Activated naive CD8-positive, alpha-beta T cell treated with anti-CD3 and anti-CD28 coated beads, Interleukin-2, amount 50 U/mL, for 16 hours (primary cell): ENCODE results near the gene KIZ.

Source experiments
- DNase-seq: peaks from one replicate; pipeline ENCODE4 v3.0.0-alpha.2; 2020; ENCODE audit warnings: low read depth, low spot score

KIZ gene

DNA sequence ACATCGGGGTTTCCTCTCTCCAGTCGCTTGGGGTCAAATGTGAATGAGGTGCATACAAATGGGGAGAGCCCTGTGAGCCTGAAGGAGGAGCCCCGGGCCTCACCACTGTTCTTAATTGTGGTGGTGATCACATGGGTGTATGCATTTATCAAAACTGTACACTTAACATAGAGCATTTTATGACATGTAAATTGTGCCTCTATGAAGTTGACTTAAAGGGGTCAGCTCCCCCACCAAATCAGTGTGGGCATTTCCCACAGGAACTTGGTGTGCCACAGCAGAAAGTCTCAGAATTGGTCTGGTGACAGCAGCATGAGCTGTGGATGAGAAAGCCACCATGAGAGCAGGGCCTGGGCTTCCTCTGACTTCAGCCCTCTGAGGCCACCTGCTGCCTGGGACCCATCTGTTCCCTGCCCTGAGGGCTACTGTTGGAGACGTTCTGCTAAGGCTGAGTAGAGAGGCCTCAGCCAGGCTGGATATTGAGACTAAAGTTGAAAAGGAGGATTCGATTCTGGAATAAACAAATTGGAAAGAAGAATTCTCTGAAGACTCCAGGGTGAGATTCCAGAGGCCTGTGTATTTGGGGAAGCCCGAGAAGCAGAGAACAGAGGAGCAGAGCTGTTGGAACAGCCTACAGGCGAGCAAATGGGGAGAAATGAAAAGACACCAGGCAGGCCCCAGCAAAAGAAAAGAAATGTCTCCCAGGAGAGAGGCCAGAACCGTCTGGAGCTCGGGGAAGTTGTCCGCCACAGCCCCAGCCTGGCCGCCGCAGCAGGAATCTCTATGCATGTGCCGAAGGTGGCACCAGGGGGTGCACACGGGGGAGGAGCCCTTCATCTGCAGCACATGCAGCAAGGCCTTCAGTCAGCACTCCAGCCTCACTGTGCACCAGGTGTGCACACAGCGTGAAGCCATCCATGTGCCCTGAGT lies 139.6 kb downstream of the KIZ start:
- DNase-seq, result no peak

DNA sequence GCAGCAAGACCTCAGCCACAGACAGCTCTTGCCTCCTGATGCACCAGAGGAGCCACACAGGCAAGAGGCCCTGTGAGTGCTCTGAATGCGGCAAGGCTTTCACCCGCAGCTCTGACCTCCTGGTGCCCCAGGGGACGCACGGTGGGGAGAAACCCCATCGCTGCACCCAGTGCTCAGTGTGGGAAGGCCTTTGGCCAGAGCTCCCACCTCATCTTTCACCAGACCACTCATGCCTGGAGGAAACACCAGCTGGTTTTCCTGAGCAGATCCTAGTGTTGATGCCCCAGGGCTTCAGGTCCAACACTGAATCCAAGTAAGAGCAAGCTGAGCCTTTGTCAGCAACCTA lies 140.3 kb downstream of the KIZ start:
- DNase-seq, result no peak

DNA sequence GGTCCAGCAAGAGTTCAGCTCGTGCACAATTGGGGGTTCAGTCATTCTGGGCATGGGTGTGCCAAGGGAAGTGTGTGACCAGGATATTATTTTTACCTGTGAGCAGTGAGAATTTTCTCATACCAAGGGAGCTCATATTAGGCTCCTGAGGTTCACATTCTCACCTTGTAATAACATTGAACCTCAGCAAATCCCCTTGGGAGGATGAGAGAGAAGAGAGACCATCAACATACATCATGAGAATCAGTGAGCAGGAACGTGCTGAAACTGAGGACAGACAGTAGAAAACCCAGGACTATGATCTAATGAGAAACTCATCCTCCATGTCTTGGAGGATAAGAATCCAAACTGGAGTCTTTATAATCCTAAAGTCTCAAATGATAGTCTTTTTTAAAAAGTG lies 143.9 kb downstream of the KIZ start:
- no peak for DNase-seq

DNA sequence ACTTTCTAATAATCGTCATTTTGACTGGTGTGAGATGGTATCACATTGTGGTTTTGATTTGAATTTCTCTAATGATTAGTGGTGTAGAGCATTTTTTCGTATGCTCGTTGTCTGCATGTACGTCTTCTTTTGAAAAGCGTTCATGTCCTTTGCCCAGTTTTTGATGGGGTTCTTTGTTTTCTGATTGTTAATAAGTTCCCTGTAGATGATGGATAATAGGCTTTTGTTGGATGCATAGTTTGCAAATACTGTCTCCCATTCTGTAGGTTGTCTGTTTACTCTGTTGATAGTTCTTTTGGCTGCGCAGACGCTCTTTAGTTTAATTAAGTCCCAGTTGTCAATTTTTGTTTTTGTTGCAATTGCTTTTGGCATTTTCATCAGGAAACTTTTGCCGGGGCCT lies 144.9 kb downstream of the KIZ start:
- no peak for DNase-seq

DNA sequence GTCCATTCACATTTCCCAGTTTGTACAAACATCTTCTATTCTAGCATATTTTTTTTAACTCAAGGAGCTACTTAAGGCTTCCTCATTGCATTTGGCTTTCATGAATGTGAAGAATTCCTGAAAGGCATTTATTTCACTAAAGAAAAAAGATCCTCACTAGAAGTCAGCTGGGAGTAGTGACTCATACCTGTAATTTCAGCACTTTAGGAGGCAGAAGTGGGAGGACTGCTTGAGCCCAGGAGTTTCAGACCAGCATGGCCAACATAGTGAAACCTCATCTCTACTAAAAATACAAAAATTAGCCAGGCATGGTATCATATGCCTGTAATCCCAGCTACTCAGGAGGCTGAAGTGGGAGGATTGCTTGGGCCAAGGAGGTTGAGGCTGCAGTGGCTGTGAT lies 146.4 kb downstream of the KIZ start:
- no peak for DNase-seq

DNA sequence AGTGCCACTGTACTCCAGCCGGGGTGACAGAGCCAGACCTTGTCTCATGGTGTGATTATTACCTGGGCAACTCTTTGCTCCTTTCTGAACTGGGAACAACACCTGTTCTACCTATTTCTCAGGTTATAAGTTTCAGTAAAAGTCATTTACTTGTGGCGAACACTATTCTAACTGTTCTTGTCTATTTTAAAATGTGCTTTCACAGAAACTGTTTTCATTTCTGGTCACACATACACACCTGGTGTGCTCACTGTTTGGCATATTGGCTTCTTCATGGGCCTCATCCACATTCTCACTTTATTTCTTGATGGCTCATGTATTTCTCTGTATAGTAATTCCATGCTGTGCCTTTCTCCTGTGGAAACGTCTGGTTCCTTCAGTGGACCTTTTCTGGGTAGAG lies 146.8 kb downstream of the KIZ start:
- no peak for DNase-seq

DNA sequence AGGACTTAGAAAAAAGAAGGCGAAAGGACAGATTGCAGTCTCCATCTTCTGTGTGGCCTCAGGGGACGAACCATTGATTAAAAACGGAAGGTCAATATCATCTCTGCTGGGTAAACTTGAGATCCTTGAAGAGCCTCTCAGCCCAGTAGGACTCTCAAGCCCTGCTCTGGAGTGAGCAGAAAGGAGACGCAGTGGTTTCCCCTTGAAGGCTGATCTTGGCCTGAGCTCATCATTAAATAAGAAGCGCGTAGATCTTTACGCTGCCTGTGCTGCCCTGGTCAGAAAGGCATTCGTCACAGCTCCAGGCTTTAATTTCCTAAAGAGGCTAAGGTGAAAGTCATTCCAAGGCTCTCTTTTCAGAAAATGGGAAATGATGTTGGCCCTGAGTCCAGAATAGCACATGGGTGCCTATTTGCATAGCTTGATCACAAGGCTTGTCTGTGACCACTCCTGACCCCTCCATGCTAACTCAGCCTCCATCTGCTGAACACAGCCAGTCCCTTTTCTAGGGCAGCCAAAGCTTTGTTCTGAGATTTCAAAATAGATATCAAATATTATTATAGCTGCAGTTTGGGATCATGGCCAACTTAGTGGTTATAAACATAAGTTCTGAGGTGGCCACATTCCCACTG lies 148.0 kb downstream of the KIZ start:
- no peak for DNase-seq

DNA sequence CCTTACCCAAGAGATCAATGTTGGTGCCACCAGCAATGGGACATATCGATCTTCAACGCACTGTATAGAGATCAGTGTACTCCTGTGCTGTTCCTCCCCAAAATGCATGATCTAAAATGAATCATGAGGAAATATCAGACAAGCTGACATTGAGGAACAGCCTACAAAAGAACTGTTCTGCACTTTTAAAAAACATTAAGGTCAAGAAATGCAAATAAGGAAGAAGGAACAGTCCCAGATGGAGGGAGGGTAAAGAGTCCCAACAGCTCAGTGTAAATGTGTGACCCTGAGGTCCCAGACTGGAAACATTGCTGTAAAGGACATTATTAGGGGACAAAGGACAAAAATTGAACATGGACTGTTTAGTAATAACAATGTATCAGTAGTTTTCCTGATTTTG lies 152.9 kb downstream of the KIZ start:
- DNase-seq, result no peak

DNA sequence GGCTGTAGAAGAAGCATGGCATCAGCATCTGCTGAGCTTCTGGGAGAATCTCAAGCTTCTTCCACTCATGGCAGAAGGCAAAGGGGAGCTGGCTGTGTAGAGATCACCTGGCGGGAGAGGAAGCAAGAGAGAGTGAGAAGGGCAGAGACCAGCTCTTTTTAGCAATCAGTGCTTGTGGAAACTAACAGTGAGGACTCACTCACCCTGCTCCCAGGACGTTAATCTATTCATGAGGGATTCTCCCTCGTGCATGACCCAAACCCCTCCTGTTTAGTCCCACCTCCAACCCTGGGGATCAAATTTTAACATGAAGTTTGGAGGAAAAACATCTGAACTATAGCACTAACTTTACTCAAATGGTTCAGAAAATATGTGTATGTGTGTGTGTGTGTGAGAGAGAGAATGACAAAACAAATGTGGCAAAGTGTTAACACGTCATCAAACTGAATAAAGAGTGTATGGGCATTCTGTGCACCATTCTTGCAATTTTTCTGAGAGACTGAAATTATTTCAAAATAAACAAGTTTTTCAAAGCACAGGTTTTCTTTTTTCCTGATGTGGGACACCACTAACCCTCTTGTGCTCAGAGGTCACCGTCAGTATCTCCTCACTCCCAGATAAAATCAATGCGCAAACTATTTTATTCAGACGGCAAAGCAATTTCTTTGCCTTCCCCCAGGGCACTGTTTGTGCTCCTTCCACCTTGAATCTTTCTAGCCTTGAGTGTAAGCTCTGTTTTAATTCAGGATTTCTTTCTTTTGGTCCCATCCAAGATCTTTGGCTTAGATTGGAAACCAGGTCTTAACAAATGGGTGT lies 154.0 kb downstream of the KIZ start:
- DNase-seq, result no peak

DNA sequence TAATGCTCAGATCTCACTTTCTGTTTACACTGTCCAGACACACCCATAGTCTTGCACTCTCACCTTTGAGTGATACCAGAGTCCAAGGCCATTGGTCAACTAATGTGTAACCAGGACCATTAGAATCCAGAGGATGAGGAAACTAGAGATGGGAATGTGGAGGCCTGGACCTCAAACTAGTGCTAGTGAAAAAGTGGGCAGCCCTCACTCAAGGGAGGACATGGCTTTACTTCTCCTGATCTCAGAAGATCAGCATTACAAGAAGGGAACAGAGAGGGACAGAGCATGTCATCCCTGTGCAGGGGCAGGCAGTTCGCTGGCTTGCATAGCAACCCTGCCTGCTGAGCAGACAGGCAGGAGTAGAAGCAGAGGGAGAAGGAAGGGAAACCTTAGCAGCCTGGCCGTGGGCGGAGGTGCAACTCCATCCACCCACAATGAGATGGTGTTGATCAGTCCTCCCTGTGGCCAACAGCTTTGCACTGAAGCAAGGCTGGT lies 154.7 kb downstream of the KIZ start:
- no peak for DNase-seq

DNA sequence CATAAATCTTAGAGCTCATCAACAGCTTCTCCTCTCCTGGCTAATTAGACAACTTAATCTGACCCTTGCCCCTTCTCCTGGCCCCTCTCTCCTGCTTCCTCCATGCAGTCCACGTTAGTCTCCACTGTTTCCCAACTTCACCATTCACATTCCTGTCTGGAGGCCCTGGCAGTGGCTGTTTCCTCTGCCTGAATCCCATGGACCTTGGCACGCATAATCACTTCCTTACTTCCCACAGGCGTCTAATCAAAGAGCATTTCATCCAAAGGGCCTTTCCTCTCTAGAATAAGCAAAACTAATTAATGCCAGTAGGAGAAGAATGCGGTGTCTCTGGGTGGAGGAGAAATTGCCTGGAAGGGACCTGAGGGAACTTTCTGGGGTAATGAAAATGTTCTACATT lies 160.9 kb downstream of the KIZ start:
- DNase-seq, result no peak

DNA sequence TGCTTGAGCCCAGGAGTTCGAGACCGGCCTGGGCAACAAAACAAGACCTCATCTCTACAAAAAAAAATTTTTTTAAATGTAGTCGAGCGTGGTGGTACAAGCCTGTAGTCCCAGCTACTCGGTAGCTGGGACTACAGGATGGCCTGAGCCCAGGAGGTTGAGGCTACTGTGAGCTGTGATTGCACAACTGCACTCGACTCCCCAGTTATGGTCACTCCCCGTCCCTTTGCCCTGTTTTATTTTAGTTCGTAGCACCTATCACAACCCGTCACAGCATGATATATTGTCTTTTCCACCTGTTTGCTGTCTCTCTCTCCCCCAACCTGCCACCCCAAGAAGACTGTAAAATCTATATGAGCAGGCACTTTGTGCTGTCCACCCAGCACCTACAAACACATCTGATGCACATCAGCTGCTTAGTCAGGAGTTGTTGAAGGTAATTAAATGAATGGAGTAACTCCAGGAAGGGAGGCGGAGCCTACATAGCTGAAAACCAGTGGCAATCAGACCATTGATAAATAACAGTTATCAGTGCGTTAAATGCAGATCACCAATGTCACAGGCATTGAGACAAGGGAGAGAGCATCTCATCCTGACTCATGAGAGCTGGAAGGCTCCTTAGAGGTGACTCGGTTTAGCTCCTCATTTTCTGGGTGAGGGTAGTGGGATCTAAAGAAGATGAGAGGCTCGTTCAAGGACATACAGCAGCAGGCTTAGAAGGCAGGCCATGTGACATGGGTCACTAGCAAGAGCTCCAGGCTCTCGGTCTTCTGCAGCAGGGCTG lies 162.9 kb downstream of the KIZ start:
- DNase-seq, result no peak

DNA sequence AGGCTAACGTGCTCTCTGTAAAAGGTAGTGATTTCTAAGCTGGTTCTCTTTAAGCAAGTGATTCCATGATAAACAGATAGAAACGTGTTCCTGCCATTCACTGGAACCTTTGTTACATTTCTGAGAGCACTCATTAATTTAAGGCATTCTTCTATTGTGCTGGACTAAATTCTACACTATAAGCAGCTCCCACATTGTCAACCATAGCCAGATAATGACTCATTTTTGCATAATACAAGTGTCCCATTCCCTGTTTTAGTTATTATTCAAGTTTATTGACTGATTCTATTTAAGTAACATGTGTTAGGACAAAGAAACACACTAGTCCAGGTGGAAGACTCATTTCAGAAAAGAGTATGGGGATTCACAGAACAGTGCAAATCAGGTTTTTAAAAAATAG lies 163.8 kb downstream of the KIZ start:
- no peak for DNase-seq

DNA sequence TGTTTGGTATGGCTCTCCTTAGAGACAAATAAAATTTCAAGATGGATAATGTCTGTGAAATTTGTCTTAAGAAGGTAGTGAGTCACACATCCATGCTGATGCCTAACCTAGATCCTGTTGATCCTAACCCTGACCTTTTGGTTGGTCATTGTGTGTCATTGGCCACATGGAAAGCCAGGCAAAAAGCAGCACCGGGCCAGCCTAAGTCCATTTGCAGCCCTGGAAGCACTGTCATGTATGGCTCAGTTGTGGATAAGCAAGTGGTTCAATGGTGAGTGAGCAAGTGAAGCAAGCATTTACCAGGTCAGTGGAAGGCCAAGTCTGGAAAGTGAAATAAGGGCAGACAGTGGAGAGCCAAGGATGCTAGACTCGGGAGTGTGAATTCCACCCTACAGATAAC lies 165.1 kb downstream of the KIZ start:
- DNase-seq, result no peak

DNA sequence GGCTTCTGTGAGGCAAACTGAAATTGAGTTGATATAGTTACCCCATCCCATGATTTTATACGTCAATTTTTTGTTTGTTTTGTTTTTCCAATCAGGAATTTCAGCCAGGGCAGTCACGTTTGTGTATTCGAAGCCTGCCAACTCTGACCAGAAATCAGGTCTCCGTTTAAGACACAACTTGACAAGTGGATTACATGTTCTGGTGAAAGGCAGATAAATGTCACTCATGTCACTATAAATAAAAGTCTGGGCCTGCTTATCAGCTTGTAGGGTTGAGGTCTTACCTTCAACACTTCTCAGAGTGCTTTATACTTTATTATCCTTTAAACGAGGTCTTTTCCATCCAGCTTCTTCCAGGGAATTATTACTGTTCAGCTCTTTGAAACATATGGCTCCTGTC lies 168.9 kb downstream of the KIZ start:
- no peak for DNase-seq
